HG03342 (cell line): ENCODE measurements around the gene FOXA3.

Source experiments
- ATAC-seq: cut with Tn5 transposase; IDR thresholded peaks from one replicate; pipeline ENCODE4 v1.9.1; 2021; ENCODE audit warnings: mild to moderate bottlenecking, moderate library complexity; ENCODE audit not compliant: unreplicated experiment

The FOXA3 gene

DNA sequence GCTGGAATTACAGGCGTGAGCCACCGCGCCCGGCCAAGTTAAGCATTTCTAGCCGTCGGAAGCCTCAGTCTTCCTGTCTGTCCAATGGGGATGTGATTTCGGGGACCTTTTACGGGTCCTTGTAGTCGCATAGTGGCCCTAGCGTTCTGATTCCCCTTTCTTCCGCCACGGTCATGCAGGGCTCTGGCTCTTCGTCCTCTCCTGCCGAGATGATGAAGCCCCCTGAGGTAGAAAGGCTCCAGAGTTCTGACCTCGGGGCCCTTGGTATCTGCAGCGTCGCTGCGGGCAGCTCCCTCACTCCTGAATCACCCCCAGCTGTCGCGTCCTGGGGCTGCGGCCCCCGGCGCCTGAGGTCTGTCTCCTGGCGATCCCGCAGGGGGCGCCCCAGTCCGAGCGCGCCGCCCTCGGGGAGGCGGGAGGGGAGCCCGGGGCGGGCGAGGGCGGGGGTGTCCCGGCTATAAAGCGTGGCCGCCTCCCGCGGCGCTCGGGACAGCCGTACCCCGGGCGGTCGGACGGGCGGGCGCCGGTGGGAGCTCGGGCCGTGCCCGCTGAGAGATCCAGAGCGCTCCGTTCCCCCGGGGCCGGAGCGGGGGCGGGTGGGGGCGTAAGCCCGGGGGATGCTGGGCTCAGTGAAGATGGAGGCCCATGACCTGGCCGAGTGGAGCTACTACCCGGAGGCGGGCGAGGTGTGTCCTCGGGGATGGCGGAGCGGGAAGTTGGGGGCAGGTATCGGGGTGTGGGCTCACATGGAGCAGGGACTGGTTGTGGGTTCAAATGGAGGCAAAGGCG is at the start of gene FOXA3:
FOXA3 (plus strand) TSS at position 487 of the 789 bp plus-strand sequence; CDS start at position 618, 131 bp downstream.
- no peak for ATAC-seq

DNA sequence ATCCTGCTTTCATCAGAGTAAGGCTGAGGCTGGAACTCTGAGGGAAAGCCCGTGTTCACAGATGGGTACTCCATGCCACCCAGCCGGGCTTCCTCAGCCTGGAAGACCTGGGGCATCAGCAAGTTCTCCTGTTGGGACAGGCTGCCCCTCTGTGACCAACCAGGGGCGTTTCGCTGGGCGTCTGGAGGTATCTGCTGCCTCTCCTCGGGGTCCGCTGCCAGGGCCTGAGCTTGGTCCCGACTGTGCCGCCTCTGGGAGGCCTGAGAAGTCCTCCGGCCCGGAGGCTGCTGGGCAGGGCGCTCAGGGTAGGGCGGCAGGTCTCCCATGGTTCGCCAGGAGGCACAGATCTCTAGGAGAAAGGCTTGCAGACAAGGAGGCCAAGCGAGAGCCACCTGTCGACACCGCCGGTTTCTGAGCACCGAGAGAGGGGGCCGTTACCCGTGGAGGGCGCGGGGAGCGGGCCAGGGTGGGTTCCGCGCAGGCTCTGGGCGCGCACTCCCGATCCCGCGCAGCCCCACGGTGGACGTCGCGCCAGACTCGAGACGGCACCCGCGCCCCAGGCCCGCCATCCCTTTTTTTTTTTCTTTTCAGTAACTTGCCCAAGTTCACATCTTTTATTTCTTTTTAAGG is 49.2 kb upstream of the FOXA3 start, which contains the start of gene RSPH6A:
RSPH6A (minus strand) TSS at position 458 of the 630 bp plus-strand sequence; CDS start at position 326, 132 bp downstream.
- ATAC-seq: no peak

DNA sequence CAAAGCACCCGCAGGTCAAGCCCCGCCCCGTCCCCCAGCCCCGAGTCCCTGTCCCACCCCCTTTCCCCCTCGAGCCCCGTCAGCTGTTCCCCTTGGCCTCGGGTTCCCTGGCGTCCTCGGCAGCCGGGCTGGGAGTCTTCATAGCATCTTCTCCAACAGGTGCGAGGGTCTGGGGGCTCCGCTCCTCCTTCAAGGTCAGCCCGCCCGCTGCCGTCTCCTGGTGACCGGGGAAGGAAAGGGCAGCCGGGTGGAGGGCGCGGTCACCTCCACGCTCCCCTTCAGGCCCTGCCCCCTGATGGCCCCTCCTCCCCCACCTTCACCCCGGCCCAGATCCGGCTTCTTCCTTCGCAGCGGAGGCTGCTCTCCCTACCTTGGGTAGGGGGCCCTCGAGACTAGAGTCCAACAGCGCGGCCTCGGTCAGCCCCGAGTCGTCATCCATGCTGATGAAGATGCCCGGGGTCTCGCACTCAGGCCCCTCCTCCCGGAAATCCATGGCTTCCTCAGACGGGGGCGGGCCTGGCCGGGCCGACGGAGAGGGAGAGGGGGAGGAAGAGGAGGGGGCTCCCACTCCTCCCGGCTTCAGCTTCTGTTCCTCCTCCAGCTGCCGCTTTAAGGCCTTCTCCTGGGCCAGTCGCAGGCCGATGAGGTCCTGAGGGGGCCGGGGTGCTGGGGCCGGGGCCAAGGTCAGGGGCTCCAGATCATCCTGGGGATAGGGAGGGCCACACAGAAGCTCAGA is 48.5 kb upstream of the FOXA3 start:
- no peak for ATAC-seq

DNA sequence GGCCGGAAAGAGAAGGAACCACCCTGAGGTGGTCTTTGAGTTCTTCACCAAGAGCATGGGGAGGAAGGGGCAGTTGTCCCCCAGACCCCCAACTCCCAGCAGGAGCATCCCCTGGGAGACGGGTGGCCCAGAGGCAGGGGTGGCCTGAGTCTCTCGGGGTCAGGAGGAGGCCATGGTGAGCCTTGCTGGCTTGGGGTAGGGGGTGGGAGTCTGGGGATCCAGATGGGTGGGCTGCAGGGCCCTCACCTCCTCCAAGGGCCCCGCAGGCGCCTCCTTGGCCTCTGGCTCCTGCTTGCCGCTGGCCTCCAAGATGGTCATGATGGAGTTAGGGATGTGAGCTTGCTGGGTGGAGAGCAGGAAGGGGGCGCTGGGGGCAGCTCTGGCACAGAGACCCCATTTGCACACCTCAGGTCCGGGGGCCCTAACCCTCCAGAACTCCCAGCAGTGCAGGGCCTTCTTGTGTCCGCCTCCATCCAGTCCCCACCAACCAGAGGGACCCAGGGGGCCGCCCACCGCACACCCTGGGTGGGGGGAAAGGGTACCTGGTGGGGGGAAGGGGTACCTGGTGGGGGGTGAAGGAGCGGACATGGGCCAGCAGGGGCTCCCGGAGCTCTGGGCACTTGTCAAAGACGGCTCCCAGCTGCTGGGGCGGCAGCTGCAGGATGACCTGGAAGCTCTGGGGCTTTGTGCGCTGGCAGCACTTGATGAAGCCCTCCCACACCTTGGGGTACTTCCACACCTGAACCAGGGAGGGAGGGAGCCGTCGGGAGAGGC is 47.7 kb upstream of the FOXA3 start:
- ATAC-seq: no peak

DNA sequence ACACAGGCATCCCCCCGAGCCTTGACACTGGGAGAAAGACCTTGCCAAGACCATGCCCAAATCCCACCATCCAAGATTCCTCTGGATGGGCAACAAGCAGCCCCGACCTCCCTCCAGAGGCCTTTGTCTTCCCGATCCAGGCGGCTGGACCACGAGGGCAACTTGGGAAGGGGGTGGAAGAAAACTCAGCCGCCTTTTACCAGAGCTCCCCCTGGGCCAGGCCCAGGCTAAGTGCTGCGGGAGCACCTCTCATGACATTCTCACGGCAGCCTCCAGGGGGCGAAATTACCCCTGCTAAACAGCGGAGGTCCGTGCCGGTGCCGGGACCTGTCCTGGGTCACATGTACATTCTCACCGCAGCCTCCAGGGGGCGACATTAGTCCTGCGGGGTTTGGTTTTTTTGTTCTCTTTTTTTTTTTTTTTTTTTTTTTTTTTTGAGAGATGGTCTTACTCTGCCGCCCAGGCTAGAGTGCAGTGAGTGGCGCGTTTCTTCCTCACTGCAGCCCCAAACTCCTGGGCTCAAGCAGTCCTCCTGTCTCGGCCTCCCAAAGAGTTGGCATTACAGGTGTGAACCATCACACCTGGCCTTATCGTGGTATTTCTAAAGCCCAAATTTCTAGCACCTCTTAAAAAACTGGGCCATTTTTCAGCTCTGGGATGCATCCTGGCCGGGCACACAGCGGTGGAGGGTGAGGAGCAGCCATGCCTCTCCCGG is 47.0 kb upstream of the FOXA3 start:
- ATAC-seq: peak; percentile 75

DNA sequence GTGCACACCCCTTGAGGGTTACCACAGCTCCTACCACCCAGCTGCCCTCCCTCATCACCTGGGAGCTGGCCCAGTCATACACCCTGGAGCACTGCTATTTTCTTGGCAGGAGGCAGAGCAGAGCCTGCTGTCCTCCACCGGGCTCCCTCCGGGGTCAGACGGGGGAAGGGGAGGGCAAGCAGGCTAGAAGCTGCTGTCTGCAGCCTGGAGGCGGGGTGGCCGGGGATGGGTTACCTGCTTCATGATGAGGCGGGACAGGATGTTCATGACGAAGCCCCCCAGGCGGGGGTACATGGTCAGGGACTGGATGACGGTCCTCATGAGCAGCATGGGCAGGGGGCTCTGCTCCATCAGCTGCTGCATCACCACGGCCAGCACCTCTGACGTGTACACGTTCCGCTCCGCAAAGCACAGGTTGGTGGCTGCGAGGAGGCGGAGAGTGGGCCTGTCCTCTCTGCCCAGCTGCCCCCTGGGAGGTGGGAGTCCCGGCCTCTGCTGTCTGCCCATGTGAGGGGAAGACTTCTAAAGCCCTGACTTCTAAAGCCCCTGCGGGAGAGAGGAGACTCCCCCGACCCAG is 46.3 kb upstream of the FOXA3 start:
- ATAC-seq: peak; percentile 9

DNA sequence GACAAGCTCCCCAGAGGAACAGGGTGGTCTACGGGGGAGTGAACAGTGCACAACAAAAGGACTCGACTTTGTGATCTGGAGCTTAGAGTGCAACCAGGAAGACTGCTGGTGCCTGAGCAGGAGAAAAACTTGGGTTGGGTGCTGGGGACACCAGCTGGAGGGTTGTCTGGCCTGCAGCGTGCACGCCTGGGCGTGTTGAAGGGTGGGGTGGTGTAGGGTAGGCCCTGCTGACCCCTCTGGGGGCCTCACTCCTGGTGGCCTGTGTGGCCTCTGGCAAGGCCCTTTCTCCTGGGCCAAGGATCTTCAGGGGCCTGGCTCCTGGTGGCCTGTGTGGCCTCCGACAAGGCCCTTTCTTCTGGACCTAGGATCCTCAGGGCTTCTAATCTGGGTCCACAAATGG is 44.4 kb upstream of the FOXA3 start:
- no peak for ATAC-seq

DNA sequence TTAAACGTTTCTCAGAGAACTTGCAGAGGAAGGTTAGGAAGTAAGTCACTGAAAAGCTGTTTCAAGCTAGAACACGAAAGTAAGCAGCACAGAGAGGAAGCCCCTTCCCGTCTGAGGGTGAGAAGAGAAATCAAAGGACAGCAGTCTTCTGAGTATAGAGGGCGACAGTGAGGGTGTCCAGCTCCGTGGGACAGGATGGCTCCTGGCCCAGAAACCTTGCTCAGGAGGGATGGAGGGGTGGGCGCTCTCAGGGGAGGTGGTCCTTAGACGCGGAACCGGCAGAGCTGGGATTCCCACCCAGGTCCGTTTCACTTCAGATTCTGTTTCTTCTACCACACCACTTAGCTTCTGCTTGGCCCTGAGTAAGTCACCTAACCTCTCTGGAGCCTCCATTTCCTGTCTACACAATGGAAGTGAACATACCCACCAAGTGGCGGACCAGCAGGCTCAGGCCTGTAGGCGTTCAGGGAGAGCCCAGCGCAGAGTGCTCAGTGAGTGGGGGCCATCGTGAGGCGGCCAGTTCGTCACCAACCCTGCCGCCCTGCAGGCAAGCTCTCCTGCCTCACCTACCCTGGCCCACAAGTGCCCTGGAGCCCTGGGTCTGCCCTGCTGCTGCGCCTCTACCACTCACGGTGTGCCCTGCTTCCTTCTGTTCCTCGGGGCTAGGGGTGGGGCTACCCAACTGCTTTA is 43.6 kb upstream of the FOXA3 start:
- ATAC-seq: no peak

DNA sequence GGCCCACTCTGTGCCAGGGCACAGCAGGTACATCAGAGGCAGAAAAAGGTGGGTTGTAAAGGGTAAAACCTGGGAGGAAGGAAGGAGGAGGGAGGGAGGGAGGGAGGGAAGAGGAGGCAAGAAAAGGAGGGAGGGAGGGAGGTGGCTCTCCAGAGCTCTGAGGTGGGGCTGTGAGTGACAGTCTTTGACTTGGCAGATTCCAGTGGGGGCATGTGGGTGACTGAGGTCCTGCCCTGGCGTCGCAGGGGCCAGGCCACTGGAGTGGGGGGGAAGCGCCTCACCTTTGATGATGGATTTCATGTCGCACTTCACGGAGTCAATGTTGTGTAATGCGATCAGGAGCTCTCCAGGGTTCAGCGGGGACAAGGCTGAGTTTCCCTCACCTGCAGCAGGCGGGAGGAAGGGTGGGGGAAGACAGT is 43.0 kb upstream of the FOXA3 start:
- no peak for ATAC-seq

DNA sequence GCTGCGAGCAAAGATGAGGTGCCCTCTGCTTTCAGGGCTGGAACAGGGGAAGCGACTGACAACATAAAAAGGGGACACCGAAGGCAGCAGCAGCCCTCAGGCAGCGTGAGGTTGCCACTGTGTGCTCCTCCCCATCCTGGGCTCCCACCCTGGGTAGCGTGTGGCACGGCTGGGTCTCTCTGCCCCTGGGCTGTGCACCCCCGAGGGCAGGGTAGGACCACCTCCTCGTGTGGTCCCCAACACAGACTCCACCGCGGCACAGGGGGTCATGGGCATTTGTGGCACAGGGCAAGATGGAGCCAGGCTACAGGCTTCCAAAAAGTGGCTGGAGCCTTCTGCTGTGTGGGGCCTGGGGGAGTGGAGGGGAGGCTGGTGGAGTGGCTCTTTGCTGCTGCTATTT is 42.6 kb upstream of the FOXA3 start:
- ATAC-seq: no peak

DNA sequence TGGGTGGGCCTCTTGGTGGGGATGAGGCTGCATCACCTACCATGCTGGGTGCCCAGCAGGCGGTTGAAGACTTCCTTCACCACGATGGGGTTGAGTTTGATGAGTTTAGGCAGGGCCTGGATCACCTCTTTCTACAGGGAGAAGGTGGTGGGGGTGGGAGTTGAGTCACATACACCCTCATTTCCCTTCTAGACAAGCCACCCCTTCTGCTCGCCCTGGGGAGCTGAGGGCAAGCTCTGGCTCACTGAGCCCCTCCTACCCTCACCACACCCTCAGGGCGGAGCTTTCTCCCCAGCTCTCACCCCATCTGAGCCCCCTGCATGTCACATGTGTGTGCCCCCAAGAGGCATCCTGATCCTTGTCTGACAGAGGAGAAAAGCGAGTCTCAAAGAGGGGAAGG is 41.4 kb upstream of the FOXA3 start:
- no peak for ATAC-seq

DNA sequence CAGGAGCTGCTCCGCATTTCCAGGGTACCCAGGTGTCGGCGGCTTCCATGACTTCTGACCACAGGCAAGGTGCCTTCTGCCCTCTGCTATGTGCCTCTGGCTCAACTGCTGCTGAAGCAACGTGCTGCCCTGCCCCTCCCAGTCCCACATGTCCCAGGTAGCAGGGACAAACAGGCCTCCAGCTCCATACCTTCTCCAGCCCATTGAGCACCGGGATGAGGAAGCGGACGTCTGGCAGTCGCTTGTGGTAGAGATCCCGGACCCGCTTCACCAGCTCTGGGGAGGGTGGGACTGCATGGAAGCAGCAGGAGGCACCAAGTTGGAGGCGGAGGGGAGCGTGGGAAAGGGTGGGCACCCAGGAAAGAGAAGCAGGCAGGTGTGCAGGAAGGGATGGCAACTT is 40.9 kb upstream of the FOXA3 start:
- ATAC-seq: no peak

DNA sequence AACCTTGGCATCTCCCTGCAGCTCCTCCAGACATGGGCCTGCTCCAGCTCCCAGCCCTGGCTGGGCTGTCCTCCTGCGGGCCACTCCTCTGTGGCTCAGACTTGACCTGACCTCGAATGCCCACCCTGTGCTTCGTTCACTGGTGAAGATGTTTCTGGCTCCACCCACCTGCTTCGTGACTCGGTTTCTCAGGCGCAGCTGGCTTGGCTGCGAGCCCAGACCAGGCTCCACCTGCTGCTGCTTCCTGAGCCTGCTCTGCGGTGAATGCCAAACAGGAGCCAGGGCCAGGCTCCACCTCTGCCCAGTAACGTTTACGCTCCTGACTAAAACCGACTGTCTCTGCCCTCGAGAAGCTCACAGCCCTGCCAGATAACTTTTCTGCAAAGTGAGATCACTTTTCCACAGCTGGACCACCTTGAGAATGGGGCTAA is 40.1 kb upstream of the FOXA3 start:
- ATAC-seq: no peak

DNA sequence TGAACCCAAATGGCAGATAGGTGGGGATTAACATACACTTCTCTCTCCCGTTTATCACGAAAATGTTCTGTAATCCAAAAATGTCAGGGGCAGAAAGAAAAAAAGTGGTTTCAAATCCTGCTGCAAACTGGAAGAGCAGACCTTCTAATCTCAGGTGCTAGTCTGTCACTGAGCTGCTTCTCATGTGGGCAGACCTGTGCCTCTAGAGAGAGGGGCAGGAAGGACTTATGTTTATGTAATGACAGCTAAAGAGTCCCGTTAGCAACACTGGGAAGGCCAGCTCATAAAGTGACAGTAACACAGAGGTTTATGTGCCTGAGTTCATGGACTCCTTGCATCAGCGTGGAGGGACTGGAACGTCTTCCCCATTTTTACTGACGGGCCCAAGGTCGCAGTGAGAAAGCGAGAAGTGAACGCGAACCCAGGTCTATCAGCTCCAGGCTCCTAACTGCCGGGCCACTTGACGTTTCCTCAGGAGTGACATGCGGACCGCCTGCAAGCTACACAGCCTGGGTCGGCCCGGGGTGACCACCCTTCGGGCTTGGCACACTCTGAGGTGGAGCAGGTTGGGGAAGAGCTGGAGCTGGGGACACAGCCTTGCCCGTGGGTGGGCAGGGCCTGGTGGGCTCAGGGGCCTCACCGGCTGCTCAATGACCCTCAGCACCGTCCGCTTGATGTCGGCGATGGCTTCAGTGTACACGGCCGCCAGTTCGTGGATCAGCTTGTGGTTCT is 39.4 kb upstream of the FOXA3 start:
- no peak for ATAC-seq

DNA sequence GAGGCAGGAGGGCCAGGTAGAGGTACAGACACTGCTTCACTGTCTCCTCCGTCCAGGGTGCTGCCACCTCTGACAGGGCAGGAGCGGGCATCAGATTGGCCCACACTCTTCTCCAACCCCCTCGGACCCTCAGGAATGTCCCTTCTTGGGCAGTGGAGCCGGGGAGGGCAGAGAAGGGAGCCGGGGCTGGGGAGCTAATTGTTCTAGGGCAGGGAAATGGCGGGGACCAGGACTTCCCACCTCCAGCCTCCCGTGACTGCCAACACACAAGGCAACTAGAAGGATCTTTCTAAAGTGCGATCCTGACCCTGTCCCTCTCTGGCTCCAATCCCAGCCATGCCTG is 38.9 kb upstream of the FOXA3 start:
- no peak for ATAC-seq

DNA sequence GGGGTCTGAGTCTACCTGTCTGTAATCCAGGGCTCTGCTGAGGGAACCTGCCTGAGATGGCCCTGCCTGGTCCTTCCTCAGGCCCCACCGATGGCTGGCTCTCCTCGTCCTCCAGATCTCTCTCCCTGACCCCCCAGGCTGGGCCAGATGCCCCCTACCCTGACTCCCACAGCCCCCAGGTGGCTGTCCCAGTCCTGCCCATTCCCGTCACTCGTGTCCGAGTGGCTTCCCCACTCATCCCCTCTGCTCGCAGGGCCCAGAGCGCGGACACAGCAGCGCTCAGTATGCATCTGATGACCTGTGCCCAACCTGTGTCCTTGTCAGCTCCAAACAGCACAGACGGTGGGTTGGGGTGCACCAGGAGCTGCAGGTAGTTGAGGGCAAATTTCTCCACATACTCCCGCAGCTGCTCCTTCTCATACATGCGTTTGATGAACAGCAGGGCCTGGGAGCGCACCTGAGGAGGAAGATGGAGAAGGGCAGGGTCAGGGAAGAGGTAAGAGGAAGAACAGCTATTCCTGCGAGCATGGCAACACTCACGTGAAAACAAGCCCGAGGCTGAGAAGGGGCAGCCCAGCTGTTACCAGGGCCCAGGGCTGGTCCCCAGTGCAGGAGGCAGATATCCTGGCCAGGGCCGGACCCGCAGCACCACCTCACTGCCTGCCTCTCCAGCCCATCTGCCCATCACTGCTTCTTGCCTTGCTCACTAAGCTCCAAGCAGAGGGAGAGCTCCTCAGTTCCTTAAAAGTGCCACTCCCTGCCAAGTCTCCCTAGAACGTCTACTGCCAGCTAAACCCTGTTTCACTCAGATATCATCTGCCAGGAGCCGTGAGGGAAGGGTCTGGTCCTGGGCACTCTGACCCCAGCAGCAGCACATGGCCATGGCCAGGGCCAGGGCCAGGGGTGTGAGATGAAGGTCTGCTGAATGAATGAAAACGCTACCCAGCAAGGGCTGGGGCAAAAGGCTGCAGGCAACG is 37.9 kb upstream of the FOXA3 start:
- ATAC-seq: no peak

DNA sequence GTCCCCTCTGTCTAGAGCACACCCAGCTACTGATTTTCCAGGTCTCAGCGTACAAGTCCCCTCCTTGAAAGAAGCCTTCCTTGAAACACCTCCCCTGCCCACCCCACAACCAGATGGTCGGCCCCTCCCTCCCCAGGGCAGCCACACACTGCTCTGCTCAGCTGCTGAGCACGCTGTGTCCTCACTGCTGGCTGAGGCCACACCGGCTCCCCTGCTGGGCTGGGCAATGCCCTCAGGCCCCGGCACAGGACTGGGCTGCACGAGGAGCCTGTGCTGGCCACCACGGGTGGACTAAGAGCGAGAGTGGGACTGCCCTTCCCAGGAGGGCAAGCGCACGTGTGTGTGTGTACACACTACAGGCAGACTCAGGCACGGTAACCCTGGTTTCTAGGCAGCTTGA is 37.2 kb upstream of the FOXA3 start:
- no peak for ATAC-seq
